Glomerular endothelial cell (primary cell): ENCODE data around the gene NUDCD2. TPM values are rescaled to one million over a fixed set of nuclear protein-coding genes. Genes with fewer than 3 reads are reported as not detected.
A peak's percentile ranks its signal among the peaks of the same experiment; 100 is the strongest.
"Not testable (repeated sequence)": the region's sequence is repeated elsewhere in the genome, so short reads cannot be mapped to it uniquely, and the experiment has no call there.

ENCODE experiments used
- DNase-seq: peaks from one replicate; pipeline ENCODE4 v3.0.0-alpha.2; 2011; ENCODE audit warnings: low read depth, low spot score; ENCODE audit errors: extremely low read depth
- total RNA-seq: library from RNA; depleted of rRNA; stranded (reverse); fragments of >200 nt; gene quantifications from 2 replicates; pipeline ENCODE4 v1.2.3, GENCODE V29; 2015

Gene NUDCD2
- total RNA-seq, 1 donor from 2014 or later = 4.4 TPM

- no peak for DNase-seq
Observed at GRCh38 chr5:163473635-163474243, 13.8 kb upstream of the NUDCD2 start.

GRCh38 chr5:163467682-163468081 lies 7.8 kb upstream of the NUDCD2 start:
- no peak for DNase-seq

DNA sequence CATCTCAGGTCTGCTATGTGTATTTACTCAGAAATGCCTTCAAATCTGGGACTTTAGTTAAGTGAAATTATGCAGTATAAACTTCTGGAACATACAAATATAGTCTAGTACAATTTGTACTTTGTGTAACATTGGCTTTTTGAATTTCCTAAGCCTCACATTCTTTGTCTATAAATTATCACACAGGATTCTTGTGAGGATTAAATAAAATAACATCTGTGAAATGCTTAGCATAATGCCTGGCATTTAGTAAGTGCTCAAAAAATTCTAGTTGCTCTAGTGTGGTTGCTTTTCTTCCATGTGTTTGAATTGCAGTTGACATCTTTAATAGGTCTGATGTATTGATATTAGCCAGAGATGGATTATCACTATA lies 3.1 kb upstream of the NUDCD2 start:
- no peak for DNase-seq

DNA sequence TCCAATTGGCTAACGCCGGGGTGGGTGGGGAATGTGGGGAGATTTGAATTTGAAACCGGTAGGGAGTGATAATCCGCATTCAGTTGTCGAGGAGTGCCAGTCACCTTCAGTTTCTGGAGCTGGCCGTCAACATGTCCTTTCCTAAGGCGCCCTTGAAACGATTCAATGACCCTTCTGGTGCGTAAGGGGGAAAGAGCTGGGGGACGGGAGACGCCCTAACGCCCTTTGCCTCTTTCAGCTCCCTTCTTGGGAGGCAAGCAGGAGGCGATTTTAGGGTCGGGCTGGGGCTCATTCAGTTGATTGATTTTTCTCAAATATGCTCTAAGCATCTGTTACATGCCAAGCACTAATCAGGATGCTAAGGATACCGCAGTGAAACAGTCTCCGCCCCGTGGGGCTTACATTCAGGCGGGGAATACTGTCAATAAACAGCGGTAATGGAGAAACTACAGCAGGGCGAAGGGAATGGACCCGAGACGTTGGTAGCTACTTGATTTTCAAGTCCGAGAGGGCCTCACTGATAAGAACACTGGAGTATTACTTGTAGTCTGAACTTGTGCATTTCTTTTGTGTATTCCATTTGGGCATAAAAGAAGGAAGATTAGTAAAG lies 765 bp upstream of the NUDCD2 start, which contains the start of gene HMMR:
Gene HMMR, plus strand, starts transcription at position 71 of the 610 bp plus-strand sequence. Its CDS starts 61 bp downstream, at position 132.
- no peak for DNase-seq

- DNase-seq = no peak
Observed at GRCh38 chr5:163459462-163459818, 462 bp downstream of the NUDCD2 start.

- DNase-seq = no peak
Observed at GRCh38 chr5:163458778-163459385, 1.0 kb downstream of the NUDCD2 start.

GRCh38 chr5:163456840-163457239 lies 3.1 kb downstream of the NUDCD2 start:
- DNase-seq = no peak

DNA sequence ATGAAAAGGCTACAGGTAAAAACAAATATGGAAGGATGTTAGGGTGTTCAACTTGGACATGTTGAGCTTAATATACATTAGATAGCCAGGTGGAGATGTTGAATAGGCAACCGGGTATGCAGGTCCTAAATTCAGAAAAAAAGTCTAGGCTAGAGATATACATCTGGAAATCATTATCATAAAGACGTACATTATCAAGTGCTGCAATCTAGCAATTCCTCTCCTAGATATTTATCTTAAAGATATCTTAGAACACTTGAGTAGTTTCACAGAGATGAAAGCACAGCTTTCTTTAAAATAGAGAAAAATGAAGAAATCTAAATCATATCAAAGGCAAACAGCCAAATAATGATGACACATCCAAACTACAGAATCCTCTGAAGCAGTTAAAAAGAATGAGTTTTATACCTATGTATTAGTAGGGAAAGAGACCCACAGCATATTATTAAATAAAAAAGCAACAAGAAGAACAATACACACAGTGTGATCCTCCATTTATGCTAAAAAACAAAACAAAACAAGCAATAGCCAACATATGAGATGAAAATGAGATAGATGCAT lies 3.8 kb downstream of the NUDCD2 start:
- DNase-seq = no peak

GRCh38 chr5:163455406-163455805 lies 4.5 kb downstream of the NUDCD2 start:
- DNase-seq = not testable (repeated sequence)

GRCh38 chr5:163453705-163454104 lies 6.2 kb downstream of the NUDCD2 start:
- no peak for DNase-seq

DNA sequence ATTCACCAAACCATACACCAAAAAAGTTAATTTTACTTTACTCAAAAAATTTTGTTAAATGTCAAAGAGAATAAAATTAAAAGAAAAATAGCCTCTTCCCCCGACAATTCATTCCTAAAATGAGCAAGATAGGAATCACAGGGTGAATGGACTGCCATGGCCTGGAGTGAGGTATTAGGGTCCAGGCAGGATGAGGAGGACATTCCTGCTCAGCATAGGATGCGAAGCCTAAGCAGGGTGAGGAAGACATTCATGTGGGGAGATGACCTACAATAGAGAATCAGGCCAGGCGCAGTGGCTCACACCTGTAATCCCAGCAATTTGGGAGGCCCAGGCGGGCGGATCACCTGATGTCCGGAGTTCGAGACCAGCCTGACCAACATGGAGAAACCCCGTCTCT lies 8.4 kb downstream of the NUDCD2 start:
- DNase-seq = no peak

GRCh38 chr5:163448491-163448890 lies 11.4 kb downstream of the NUDCD2 start:
- DNase-seq = no peak

- no peak for DNase-seq
Observed at GRCh38 chr5:163447875-163448274, 12.0 kb downstream of the NUDCD2 start.

GRCh38 chr5:163447191-163447590 lies 12.7 kb downstream of the NUDCD2 start:
- no peak for DNase-seq

DNA sequence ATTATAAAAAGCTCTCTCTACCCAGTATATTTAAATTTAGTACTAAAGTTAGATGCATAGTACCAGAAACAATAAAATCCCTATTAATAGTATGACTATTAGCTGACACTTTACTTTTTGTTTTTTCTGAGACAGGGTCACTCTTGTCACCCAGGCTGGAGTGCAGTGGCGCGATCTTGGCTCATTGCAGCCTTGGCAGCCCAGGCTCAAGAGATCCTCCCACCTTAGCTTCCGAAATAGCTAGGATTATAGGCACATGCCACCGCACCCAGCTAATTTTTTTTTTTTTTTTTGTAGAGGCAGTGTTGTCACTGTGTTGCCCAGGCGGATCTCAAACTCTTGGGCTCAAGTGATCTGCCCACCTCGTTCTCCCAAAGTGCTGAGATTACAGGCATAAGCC lies 14.6 kb downstream of the NUDCD2 start:
- DNase-seq = no peak

GRCh38 chr5:163444526-163444925 lies 15.4 kb downstream of the NUDCD2 start:
- no peak for DNase-seq

DNA sequence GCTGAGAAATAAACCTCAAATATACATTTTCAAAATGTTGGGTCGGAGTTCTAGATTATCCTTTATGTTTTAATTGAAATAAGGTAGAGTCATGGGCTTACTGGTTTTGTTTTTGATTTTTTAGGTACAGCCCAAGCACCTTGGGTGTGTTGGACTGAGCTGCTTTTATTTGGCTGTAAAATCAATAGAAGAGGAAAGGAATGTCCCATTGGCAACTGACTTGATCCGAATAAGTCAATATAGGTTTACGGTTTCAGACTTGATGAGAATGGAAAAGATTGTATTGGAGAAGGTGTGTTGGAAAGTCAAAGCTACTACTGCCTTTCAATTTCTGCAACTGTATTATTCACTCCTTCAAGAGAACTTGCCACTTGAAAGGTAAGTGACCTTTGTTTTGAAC lies 18.9 kb downstream of the NUDCD2 start:
- DNase-seq = no peak

DNA sequence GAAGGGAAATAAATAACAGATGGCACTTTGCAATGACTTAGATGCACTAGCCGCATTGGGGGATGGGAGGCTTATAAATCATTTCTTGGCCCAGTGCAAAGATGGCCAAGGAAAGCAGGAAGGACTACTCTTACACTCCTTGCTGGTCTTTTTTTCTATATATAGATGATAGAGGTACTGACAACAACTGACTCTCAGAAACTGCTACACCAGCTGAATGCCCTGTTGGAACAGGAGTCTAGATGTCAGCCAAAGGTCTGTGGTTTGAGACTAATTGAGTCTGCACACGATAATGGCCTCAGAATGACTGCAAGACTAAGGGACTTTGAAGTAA lies 20.8 kb downstream of the NUDCD2 start:
- DNase-seq = no peak

DNA sequence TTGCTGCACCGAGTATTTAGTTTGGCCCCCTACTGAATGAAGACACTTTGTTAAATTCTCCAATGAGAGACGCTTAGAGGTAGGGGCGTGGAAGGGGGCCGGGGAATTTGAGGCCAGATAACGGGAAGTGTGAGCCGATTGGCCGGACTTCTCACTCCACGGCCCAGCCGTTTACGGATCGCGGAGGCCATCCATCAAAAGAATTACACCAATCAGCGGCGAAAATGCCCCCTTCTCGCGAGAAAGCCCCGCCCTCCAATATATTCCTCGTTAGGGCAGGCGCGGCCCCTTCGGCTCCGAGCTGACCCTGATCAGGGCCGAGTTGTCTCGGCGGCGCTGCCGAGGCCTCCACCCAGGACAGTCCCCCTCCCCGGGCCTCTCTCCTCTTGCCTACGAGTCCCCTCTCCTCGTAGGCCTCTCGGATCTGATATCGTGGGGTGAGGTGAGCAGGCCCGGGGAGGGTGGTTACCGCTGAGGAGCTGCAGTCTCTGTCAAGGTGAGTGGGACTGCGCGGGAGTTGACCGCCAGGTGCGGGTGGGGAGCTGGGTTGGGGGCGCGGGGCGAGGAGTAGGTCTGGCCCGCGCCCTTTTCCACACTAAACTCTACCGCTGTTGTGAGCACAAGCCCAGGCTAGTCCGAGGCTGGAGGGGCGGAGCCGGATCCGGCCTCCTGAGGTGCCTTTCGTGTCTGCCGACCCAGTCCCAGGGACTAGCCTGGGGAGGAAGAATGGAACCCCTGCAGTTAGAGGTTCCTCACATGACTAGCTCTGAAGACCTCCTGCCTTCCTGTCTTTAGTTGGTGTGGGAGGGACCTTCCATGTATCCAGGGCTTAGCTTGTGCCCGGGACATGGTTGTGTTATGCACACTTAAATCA lies 22.4 kb downstream of the NUDCD2 start, which contains the start of gene CCNG1:
Gene CCNG1, plus strand, starts transcription at position 287 of the 874 bp plus-strand sequence. CDS start 1,662 bp downstream, outside the sequence.
- peak; percentile 67 for DNase-seq

- no peak for DNase-seq
Observed at GRCh38 chr5:163437011-163437308, 22.9 kb downstream of the NUDCD2 start.

- DNase-seq = no peak
Observed at GRCh38 chr5:163436515-163436914, 23.4 kb downstream of the NUDCD2 start.
